ENCODE data around the gene CHERP.
A peak's percentile ranks its signal among the peaks of the same experiment; 100 is the strongest.
"Not testable (repeated sequence)": the region's sequence is repeated elsewhere in the genome, so short reads cannot be mapped to it uniquely, and the experiment has no call there.

Gene CHERP

GRCh38 chr19:16476401-16476800, 65.8 kb downstream of the CHERP start:
- Histone ChIP-seq H3K27me3 (ENCODE audit: control insufficient read depth, insufficient read depth, low read length) (no peaks in the 10 kb centered on the region), H3K9me3 (ENCODE audit: control insufficient read depth, insufficient read depth, low read length) (no peaks in the 10 kb centered on the region), H3K4me3 (ENCODE audit: low read depth, low read length) (no peak overlapping the region), H3K9ac (ENCODE audit: low read depth, low read length) (no peak overlapping the region), H3K36me3 (ENCODE audit: control insufficient read depth, insufficient read depth, low read length) (no peaks in the 10 kb centered on the region), H3K4me1 (ENCODE audit: control insufficient read depth, insufficient read depth, low read length) (no peaks in the 10 kb centered on the region)

DNA sequence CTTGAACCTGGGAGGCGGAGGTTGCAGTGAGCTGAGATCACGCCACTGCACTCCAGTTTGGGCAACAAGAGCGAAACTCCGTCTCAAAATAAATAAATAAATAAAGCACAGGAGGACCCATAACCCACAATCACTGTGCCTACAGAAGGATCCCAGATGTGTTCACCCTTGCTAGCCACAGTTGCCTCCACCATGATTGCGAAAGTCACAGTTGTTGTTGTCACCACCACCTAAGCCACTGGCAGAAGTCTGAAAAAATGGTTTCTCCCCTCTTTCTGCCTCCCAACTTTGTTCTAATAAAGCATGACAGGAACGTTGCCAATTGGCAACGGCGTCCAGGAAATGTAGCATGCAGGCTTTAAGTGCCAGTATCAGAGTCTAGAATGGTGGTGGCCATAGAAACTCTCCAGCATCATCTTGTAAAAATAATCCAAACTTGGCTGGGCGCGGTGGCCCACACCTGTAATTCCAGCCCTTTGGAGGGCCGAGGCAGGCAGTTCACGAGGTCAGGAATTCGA, 68.3 kb downstream of the CHERP start:
- no peak overlapping the region for H3K9ac ChIP-seq (ENCODE audit: low read depth, low read length)
- H3K4me3 ChIP-seq (ENCODE audit: low read depth, low read length) = no peak overlapping the region
- H3K9me3 ChIP-seq (ENCODE audit: control insufficient read depth, insufficient read depth, low read length) = no peaks in the 10 kb centered on the region
- peaks cover 9% of the 10 kb centered on the region for H3K4me1 ChIP-seq (ENCODE audit: control insufficient read depth, insufficient read depth, low read length)
- H3K36me3 ChIP-seq (ENCODE audit: control insufficient read depth, insufficient read depth, low read length) = no peaks in the 10 kb centered on the region
- H3K27me3 ChIP-seq (ENCODE audit: control insufficient read depth, insufficient read depth, low read length) = no peaks in the 10 kb centered on the region

- H3K27me3 ChIP-seq (ENCODE audit: control insufficient read depth, insufficient read depth, low read length) = no peaks in the 10 kb centered on the region
- no peaks in the 10 kb centered on the region for H3K9me3 ChIP-seq (ENCODE audit: control insufficient read depth, insufficient read depth, low read length)
- H3K9ac ChIP-seq (ENCODE audit: low read depth, low read length) = no peak overlapping the region
- H3K4me1 ChIP-seq (ENCODE audit: control insufficient read depth, insufficient read depth, low read length) = peaks cover 9% of the 10 kb centered on the region
- no peaks in the 10 kb centered on the region for H3K36me3 ChIP-seq (ENCODE audit: control insufficient read depth, insufficient read depth, low read length)
- H3K4me3 ChIP-seq (ENCODE audit: low read depth, low read length) = no peak overlapping the region
These were observed 69.2 kb downstream of the CHERP start for GRCh38 chr19:16472992-16473391.

GRCh38 chr19:16472559-16472899, 69.7 kb downstream of the CHERP start:
- not testable (repeated sequence) for H3K27me3 ChIP-seq (ENCODE audit: control insufficient read depth, insufficient read depth, low read length); H3K9me3 ChIP-seq (ENCODE audit: control insufficient read depth, insufficient read depth, low read length); H3K4me1 ChIP-seq (ENCODE audit: control insufficient read depth, insufficient read depth, low read length); H3K36me3 ChIP-seq (ENCODE audit: control insufficient read depth, insufficient read depth, low read length)
- Histone ChIP-seq H3K4me3 (ENCODE audit: low read depth, low read length) (peak overlapping the region; percentile 86), H3K9ac (ENCODE audit: low read depth, low read length) (peak overlapping the region; percentile 60)

- Histone ChIP-seq H3K27me3 (ENCODE audit: control insufficient read depth, insufficient read depth, low read length) (no peaks in the 10 kb centered on the region), H3K4me1 (ENCODE audit: control insufficient read depth, insufficient read depth, low read length) (peaks cover 9% of the 10 kb centered on the region), H3K9me3 (ENCODE audit: control insufficient read depth, insufficient read depth, low read length) (no peaks in the 10 kb centered on the region), H3K9ac (ENCODE audit: low read depth, low read length) (peak overlapping the region; percentile 32), H3K4me3 (ENCODE audit: low read depth, low read length) (peak overlapping the region; percentile 86), H3K36me3 (ENCODE audit: control insufficient read depth, insufficient read depth, low read length) (no peaks in the 10 kb centered on the region)
These were observed 71.1 kb downstream of the CHERP start for GRCh38 chr19:16470911-16471811.

DNA sequence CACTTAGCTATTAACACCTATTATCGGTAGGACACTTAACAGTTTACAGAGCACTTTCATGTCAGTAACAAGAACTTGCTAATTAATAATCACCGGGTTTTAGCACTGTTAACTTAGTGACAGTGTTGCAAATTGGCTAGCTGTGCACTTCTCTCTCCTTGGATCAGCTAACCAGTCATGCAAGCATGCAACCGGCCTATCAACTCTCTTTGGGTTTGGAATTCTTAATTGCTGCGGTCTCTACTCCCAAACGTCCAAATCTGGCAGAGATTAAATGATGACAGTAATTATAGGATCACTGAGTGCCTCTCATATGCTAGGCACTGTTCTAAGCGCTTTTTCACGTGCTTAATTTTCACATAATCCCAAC, 71.7 kb downstream of the CHERP start:
- no peaks in the 10 kb centered on the region for H3K36me3 ChIP-seq (ENCODE audit: control insufficient read depth, insufficient read depth, low read length)
- peaks cover 9% of the 10 kb centered on the region for H3K4me1 ChIP-seq (ENCODE audit: control insufficient read depth, insufficient read depth, low read length)
- no peak overlapping the region for H3K9ac ChIP-seq (ENCODE audit: low read depth, low read length)
- no peaks in the 10 kb centered on the region for H3K27me3 ChIP-seq (ENCODE audit: control insufficient read depth, insufficient read depth, low read length)
- H3K9me3 ChIP-seq (ENCODE audit: control insufficient read depth, insufficient read depth, low read length) = no peaks in the 10 kb centered on the region
- peak overlapping the region; percentile 86 for H3K4me3 ChIP-seq (ENCODE audit: low read depth, low read length)

All from iPS-15b (cell line).